ENCODE results near the gene FHL3.

Gene FHL3

DNA sequence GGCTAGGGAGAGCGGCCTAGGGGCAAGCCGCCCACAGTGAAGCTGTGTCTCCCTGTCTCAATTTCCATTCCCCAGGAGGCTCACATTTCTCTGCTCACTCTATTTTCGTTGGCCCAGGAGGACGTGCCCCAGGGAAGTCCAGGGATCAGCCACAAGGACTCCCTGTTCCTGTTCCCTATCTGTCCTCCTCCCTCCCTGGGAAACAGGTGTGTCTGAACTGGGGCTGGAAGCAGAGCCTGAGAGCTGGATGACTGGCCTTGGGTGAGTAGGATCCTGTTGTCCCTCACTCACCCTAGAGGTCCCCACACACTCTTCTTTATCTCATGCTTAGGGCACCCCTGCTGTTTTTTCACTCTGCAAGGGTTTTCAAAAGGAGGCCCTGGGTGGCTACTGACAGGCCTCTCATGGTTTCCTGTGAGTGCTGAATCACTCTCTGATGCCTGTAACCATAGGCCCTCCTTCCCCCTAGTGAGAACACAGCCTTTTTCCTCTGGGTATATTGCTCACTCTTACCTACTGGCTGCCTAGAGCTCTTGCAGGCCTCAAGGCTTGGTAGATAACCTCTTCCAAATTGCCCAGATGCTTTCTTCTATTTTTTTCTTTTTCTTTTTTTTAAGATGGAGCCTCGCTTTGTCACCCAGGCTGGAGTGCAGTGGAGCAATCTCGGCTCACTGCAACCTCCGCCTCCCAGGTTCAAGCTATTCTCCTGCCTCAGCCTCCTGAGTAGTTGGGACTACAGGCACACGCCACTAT, 4.0 kb upstream of the FHL3 start:
- no peak overlapping the region for H3K27ac ChIP-seq
- DNase-seq (ENCODE audit: low spot score) = no peak
- no peak overlapping the region for H3K4me3 ChIP-seq
- TF ChIP-seq, protein P1, sequence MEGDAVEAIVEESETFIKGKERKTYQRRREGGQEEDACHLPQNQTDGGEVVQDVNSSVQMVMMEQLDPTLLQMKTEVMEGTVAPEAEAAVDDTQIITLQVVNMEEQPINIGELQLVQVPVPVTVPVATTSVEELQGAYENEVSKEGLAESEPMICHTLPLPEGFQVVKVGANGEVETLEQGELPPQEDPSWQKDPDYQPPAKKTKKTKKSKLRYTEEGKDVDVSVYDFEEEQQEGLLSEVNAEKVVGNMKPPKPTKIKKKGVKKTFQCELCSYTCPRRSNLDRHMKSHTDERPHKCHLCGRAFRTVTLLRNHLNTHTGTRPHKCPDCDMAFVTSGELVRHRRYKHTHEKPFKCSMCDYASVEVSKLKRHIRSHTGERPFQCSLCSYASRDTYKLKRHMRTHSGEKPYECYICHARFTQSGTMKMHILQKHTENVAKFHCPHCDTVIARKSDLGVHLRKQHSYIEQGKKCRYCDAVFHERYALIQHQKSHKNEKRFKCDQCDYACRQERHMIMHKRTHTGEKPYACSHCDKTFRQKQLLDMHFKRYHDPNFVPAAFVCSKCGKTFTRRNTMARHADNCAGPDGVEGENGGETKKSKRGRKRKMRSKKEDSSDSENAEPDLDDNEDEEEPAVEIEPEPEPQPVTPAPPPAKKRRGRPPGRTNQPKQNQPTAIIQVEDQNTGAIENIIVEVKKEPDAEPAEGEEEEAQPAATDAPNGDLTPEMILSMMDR (IDR thresholded peaks at IDR 0.05) = no peak

- TF ChIP-seq, protein P1 (IDR thresholded peaks at IDR 0.05) = no peak
- Histone ChIP-seq H3K4me3 (peak overlapping the region; percentile 98), H3K27ac (peak overlapping the region; percentile 80 to 97)
- no peak for DNase-seq (ENCODE audit: low spot score)
Measured at GRCh38 chr1:38006008-38006828, 904 bp upstream of the FHL3 start.

GRCh38 chr1:38004284-38005108, 818 bp downstream of the FHL3 start:
- Histone ChIP-seq H3K4me3 (peak overlapping the region; percentile 98), H3K27ac (peak overlapping the region; percentile 80 to 97)
- TF ChIP-seq, protein P1 (IDR thresholded peaks at IDR 0.05) = no peak
- DNase-seq (ENCODE audit: low spot score) = no peak

GRCh38 chr1:38003261-38004250, 1.8 kb downstream of the FHL3 start:
- TF ChIP-seq, protein P1 (IDR thresholded peaks at IDR 0.05) = no peak

DNA sequence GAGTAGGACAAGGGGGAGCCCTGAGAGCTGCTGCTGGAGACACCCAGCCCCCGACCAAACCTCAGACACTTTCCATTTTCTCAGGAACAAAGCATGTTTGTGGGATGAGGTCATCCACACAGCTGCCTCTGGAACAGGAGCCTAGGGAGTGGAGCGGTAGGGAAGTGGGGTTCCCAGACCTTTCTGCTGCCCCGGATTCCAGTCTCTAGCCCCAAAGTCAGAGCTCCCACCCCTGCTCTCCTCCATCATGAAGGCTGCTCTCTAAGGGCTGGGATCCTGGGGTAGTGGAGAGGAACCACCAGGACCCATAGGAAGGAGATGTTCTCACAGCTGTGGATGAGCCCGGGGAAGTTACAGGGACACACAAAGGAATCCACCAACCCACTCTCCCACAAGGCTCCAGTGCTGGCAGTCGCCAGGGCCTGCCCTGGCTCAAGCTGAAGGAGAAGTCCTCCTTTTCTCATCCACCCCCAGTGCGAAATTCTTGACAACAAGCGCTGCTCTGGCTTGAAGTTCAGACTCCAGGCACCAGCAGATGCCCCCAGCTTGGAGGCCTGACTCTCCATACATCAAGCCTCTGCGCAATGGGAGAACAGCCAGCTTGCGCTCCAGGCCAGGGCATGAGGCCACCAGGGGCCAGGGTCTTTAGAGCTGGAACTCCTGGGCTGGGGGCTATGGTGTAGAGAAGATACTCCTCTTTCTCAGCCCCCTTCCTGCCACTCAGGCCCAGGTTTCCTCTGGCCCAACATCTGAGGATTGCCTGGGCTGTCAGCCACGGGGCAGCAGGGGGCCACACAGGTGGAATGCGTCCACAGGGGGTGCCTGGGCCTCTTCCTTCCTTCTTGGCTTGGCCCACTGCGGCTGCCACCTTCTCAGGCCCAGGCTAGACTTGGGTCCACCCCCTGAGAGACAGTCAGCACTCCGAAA, 4.5 kb downstream of the FHL3 start:
- Histone ChIP-seq H3K4me3 (peak overlapping the region; percentile 32), H3K27ac (peak overlapping the region; percentile 91 to 96)
- TF ChIP-seq, protein P1 (IDR thresholded peaks at IDR 0.05) = no peak
- DNase-seq (ENCODE audit: low spot score) = no peak

More at GRCh38 chr1:38003261-38004250, 1.8 kb downstream of the FHL3 start:
- peak overlapping the region; percentile 80 to 97 for H3K27ac ChIP-seq
- DNase-seq (ENCODE audit: low spot score) = no peak
- H3K4me3 ChIP-seq = peak overlapping the region; percentile 98
